ENCODE measurements around the gene SCRG1.

Gene SCRG1

DNA sequence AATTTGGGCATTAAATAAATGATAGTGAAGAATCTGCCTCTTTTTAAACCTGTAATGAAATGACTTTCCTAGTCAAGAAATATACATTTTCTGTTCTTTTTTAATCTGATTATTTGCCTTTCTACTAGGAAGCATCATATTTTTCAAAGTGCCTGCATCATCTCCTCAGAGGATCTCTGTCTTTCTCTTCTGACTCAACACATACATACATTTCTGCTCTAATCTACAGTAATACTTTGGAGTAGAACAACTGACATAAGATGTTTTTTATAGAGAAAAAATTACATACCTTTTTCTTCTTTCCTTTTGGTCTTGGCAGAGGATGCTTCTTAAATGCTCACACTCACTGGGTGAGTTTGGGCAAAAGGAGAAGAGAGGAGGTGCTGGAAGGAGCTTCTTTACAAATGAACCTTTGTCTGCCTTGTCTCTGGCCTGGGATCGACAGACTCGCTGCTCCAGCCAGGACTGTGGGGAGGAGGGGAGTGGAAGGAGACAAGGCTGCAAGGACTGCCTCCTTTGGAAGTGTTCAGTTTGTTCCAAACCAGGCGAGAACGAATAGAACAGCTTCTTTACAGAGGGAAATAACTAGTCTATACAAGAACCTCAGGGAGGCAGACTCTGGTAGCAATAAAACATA is at the start of gene SCRG1:
TSS of gene SCRG1 (minus strand) at position 338 of the 637 bp plus-strand sequence. CDS start 7,702 bp downstream, outside the sequence.
- in situ Hi-C loops (cut with MboI; ENCODE audit: low sequenced_read_pairs) = no loop called here

DNA sequence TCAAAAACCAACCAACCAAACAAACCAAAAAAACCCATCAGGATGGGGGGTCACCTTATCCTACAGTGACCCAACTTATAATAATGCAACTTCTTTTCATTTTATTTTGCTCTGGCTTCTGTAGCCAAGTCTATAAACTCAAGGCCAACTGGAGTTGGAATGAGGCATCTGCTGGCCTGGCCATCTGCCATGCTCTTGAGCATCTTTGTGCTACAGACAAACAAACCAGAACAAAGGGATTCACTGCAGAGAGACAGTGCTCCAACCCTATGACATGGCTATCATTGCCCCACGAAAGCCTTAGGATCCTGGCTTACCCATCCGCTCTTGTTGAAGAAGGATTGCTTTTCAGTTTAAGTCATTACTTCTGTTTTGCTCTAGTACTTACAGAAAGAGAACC is 49.2 kb upstream of the SCRG1 start:
- in situ Hi-C loops (cut with MboI; ENCODE audit: low sequenced_read_pairs) = no loop called here

DNA sequence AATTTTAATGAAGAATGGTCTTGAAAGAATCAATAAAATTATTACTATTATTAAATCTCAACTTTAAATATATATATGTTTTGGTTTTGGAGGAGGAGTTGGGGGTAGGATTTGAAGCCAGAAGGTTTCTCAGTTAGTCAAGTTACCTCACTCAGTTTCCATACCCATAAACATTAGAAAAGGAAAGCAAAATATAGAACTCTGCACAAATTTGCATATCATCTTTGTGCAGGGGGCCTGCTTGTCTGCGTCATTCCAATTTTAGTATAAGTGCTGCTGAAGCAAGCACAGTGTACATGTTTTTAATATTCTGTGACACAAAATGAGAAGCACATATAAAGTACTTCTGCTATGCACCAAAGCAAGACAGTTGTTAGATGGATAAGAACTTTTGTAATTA is 47.5 kb upstream of the SCRG1 start:
- in situ Hi-C loops (cut with MboI; ENCODE audit: low sequenced_read_pairs) = no loop called here

DNA sequence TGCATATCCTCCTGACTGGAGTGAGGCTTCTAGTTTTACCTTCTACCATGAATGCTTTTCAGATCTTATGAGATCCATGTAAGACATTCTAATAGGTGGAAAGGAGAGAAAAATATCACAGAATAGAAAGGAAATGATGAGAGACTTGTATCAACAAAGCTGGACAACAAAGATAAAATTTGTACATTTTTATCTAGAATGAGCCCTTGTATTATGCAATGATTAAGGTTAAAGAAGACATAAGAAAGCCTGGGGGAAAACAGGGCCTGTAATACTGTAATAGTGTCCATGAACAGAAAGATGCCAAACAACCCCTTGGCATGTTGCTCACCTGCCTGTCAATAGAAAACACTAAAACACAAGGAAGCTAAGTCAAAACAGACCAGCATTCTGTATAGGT is 44.2 kb upstream of the SCRG1 start:
- in situ Hi-C loops (cut with MboI; ENCODE audit: low sequenced_read_pairs) = no loop called here

DNA sequence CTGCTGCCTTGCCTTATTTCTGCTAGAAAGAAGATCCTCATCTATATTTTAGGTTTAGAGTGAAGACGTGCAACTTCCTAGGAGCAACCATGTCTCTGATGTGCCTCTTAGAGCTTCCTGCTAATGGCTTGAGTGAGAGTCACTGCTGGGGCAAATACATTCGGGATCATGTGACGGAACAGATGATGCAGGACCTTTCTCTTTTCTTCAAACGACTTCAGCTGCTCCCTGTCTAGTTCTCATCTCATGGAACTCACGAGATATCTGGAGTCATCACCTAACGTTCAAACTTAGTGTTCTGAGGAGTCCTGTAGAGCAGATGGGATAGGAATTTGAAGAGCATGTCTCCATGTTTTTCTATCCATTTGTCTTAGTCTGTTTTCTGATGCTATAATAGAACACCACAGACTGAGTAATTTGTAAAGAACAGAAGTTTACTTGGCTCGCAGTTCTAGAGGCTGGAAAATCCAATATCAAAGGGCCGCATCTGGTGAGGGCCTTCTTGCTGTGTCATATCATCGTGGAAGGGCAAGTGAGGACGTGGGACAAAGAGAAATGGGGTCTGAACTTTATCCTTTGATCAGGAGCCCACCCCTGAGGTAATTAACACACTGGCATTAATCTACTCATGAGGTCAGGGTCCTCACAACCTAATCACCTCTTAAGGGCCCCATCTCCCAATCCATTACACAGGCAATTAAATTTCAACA is 43.5 kb upstream of the SCRG1 start:
- in situ Hi-C loops (cut with MboI; ENCODE audit: low sequenced_read_pairs) = no loop called here

DNA sequence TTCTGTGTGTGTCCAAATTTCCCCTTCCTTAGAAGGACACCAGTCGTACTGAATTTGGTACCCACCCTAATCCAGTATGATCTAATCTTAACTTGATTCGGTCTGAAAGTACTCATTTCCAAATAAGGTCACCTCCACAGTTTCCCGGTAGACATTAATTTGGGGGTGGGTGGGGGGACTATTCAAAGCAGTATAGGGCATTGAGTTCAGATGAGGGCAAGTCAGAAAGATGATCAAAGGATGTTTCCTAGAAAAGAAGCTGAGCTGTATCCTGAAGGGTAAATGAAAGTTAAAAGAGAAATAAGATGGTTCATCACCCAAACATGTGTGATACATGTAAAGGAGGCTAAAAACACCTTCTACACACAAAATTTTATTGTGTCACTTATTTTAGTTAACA is 42.0 kb upstream of the SCRG1 start:
- in situ Hi-C loops (cut with MboI; ENCODE audit: low sequenced_read_pairs) = no loop called here

DNA sequence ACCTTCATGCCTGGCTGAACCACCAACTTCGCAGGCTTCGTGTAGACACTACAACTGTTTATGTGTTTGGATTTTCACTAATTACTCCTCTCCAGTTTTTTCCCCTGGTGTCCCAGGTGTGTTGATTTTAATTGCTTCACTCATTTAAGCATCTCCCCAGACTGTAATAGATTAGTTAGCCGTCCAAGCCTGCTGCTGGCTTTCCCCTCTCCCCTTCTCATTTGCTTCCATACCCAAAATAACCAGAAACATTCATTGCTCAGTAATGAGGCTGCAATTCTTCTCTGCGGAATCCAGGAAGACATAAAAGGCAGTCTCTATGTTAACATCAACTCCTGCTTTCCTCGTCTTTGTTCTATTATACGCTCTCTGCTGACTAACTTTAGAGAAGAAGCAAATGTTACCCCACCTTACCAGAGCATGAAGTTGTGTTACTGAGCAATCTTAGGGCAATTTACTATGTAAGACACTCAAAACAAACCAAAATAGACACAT is 37.9 kb upstream of the SCRG1 start:
- in situ Hi-C loops (cut with MboI; ENCODE audit: low sequenced_read_pairs) = no loop called here

DNA sequence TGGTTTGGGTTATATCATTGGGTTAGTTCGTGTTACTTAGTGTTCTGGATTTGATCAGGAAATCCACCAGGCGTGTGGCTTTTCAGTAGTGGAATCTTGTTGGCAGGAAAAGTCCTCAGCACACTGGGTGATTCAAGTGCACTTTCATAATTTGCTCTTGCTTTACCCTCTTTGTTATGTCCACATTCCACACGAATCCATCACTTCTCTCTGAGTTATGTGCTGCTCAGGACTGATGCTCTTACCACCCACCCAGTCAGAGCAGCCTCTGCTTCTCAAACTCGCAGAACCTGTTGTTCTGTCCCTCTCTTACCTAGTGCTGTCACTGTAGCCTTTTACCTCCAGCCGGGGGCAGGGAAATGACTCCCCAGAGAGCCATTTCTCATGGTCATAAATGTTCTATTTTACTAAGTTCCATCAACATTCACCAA is 37.2 kb upstream of the SCRG1 start:
- in situ Hi-C loops (cut with MboI; ENCODE audit: low sequenced_read_pairs) = no loop called here

DNA sequence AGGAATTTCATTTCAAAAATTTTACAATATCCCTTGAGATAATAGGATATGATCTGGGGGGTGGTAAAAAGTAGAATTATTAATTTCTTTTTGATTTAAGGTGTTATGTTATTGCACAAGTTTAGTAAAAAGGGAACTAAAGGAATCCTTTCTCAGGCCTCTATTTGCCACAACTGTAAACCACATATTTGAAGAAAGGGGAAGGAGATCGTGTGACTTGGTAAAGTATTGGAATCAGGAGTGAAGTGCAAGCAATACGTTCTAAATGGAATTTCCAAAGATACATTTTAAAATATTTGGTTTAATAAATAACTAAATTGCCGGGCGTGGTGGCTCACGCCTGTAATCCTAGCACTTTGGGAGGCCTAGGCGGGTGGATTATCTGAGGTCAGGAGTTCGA is 35.3 kb upstream of the SCRG1 start:
- in situ Hi-C loops (cut with MboI; ENCODE audit: low sequenced_read_pairs) = no loop called here

DNA sequence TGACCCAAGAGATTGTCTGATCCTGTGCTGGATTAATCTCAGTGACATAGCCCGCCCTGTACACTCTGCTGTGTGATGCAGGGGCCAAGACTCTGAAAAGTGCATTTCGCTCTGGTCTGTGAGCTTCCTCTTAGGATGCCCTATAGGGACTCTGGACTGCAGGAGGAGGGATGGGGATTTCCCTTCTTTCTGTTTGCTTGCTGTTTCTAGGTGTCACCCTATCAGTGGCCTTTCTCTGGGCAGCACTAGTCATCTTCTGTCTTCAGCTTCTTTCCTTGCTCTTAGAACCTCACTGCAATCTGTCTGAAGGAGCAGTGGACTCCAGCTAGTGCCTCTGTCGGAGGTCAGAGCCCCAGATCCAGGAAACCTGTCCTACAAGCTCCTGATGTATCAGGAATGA is 34.5 kb upstream of the SCRG1 start:
- in situ Hi-C loops (cut with MboI; ENCODE audit: low sequenced_read_pairs) = no loop called here

DNA sequence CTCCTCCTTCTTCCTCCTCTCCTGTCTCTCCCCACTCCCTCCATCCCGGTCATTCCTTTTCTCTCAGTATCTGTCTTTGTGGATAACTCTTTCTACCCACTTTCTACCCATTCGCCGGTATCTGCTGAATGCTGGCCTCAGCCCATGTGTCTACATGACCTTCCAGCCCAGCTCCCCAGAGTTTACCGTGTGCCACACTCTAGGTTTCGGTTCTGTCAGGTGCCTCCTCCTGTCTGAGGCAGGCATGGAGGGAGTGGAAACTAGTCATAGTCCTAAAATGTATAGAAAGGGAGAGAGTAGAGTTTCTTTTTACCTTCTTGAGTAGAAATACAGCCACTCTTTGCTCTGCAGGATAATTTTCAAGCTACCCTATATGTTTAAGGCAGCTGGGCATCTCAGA is 33.5 kb upstream of the SCRG1 start:
- in situ Hi-C loops (cut with MboI; ENCODE audit: low sequenced_read_pairs) = no loop called here

DNA sequence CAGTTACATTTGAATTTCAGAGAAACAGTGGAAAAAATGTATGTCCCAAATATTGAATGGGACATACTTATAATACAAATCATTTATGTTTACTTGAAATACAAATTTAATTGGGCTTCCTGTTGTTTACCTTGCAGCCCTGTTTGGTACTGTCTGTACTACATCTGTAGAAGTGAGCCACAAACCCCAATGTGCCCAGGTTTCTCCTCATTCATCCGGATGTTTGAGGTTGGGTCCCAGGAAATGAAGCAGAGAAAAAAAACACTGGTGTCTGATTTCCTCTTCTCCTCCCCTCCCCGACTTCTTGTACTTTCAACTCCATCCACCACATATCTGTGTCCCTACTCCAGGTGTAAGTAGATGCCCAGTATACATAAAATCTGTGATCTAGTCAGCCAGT is 27.1 kb upstream of the SCRG1 start:
- in situ Hi-C loops (cut with MboI; ENCODE audit: low sequenced_read_pairs) = loop anchor here (10.0 kb wide), 1 partner anchor 69 kb away; no protein-coding TSS in a partner anchor

DNA sequence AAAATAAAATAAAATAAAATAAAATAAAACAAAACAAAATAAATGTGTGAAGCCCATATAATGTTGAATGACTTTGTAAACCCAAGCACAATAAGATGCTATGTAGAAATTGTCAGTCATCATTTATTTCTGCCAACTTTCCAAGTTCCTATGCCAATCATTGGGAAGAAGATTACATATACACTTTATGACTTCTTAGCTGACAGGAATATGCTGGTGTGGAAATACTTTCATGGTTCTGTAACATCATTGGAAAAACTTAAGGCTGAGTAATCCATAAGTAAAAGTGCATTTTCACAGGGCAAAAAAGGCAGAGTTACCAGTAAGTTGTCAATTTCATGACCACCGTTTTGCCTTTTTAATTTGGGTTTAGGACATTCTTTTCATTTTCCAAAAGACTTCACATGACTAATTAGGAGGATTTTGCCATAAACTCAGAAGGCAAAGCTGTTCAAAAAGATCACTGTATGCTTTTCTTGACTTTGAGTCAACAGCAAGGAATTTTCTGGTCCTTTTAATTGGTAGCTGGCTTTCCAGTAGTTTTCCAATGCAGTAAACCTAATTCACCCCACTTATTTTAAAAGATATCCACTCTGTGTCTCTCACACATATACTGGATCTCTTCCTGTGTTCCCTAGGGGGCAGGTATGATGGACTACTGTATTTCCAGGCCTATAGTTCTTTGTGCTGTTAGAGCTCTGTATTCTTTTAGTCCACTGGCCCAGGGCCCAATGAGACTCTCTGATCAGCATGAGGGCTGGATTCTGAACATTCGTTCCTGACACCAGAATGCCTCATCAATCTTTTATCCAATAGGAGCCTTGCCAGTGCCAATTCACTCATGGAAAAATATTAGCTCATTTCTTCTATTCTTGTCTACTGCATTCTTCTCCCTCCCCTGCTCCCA is 26.2 kb upstream of the SCRG1 start:
- in situ Hi-C loops (cut with MboI; ENCODE audit: low sequenced_read_pairs) = loop anchor here (10.0 kb wide), 1 partner anchor 70 kb away; no protein-coding TSS in a partner anchor

DNA sequence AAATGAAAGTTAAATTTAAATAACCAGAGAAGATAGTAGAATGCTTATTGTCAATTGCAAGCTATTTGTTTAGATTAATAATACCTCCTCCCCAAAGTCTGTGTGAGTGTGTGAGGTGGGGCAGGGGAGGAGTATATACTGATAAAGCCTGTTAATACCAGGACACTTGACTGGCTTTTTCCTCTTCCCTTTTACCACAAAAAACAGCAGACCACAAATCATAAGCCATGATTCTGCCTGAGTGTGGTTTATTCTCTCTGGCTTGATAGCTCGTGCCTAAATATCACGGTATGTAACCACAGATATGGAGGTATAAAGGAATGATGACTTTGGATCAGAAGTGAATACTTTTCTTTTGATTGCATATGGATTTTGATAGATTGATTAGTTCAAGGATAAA is 21.9 kb upstream of the SCRG1 start:
- in situ Hi-C loops (cut with MboI; ENCODE audit: low sequenced_read_pairs) = loop anchor here (10.0 kb wide), 1 partner anchor 74 kb away; no protein-coding TSS in a partner anchor

DNA sequence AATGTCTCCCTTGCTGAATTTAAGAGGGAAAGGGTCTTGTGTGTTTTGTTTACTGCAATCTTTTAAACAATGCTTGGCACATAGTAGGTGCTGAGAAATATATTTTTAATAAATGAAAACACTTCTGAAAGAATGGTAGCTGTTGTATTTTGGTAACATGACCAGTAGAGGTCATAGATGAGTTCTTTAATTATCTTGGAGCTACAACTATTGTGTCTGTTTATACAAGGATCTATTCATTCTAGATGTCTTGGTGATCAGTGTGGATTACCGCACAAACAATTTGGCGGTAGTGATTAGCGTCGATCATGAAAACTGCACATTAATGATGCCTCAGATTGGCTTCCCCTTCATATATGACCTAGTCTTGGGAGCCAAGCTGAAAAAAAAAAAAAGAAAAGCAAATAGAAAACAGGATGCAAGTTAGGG is 21.4 kb upstream of the SCRG1 start:
- in situ Hi-C loops (cut with MboI; ENCODE audit: low sequenced_read_pairs) = loop anchor here (10.0 kb wide), 1 partner anchor 74 kb away; no protein-coding TSS in a partner anchor

DNA sequence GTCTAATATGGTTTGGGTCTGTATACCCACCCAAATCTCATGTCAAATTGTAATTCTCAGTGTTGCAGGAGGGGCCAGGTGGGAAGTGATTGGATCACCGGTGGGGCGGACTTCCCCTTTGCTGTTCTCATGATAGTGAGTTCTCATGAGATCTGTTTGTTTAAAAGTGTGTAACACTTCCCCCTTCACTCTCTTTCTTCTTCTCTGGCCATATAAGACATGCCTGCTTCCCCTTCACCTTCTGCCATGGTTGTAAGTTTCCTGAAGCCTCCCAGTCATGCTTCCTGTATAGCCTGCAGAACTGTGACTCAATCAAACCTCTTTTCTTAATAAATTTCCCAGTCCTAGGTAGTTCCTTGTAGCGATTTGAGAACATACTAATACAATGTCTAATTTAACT is 19.7 kb upstream of the SCRG1 start:
- in situ Hi-C loops (cut with MboI; ENCODE audit: low sequenced_read_pairs) = loop anchor here (5.0 to 10.0 kb wide), 2 partner anchors 91 to 404 kb away; no protein-coding TSS in a partner anchor

DNA sequence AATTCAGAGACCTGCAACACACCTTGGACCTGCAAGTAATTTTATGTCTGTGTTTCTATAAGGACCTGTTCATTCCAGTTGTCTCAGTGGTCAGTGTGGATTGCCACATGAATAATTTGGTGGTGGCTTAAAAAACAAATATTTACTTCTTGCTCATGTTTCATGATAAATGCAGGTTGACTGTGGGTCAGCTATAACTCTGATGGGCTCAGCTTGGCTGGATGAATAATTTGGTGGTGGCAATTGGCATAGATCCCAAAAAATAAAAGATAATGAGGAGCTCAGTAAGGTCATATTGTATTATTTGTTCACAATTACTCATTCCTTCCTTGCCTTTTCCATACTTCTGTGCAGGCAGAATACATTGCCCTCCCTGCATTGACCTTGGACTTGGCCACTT is 18.9 kb upstream of the SCRG1 start:
- in situ Hi-C loops (cut with MboI; ENCODE audit: low sequenced_read_pairs) = loop anchor here (5.0 to 10.0 kb wide), 2 partner anchors 91 to 403 kb away; no protein-coding TSS in a partner anchor

DNA sequence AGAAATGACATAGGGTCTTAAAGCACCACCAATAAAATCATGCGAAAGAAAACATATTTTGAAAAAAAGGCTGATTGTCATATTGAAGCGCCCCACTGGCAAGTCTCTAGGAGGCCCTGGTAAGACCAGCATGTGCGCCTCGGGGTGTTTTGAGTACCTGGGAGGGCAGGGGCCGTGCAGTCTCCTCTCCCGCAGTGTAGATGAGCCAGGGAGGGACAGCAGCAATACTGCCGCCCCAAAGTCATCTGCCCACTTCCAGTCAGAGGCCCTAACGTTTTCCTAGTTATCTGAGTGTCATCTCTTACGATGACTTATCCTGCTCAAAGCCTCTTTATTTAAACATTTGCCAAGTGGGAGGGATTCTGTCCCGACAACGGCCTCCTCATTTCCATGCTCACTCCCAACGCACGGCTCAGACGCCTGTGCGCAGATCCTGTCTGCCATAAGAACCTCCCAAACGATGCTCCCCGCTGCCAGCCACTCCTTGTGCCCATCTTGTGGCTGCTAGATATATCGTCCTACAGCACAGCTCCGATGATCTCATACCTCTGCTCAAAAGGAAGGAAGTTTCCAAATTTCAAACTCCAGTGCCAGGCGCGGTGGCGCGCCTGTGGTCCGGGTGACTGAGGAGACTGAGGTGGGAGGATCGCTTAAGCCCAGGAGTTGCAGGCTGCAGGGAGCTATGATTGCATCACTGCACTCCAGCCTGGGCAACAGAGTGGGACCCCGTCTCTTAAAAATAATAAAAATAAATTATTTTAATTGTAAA is 17.2 kb upstream of the SCRG1 start:
- in situ Hi-C loops (cut with MboI; ENCODE audit: low sequenced_read_pairs) = loop anchor here (5.0 to 10.0 kb wide), 2 partner anchors 89 to 401 kb away; no protein-coding TSS in a partner anchor

DNA sequence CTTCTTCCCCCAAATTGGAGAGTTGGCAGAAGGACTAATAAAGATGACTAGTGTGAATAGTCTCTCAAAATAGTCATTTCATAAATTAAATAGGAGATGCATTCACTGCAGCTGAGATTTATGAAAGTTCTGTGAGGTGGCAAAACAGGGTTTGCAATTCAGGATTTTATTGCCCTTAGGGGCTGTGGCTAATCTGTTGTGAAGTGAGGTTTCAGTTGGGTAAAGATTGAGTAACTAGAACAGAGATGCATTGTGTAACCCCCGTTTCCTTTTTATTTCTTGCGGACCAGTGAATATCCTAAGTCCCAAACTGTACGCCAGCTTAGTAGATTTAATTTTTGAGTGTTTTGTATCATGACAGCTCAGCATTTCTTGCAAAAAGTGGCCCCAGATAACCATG is 16.2 kb upstream of the SCRG1 start:
- in situ Hi-C loops (cut with MboI; ENCODE audit: low sequenced_read_pairs) = loop anchor here (5.0 to 10.0 kb wide), 2 partner anchors 88 to 400 kb away; no protein-coding TSS in a partner anchor

DNA sequence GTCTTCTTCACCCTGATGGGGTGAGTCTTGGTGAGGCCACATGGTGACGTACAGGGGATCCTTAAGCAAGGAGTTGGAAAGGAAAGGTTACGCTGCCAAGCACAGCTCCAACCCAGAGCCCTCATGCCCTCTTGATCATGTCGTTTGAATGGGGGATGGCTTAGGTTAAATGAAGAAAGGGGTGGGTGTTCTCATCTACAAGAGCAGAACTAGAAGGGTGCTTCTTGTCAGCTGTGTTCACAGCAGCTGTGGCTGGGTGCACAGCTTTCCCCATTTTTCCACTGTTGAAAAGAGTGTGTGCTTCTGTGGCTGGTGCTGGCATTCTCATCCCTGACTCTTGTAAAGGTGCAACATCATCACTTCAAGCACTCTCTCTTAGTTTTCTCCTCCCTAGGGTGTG is 15.5 kb upstream of the SCRG1 start:
- in situ Hi-C loops (cut with MboI; ENCODE audit: low sequenced_read_pairs) = loop anchor here (10.0 kb wide), 1 partner anchor 400 kb away; no protein-coding TSS in a partner anchor

Data from HL-60/S4 (cell line).